T follicular helper cell (primary cell): Measurements from ENCODE around the gene TEDC2.

Experiments used
- DNase-seq: peaks from one replicate; pipeline ENCODE4 v3.0.0-alpha.2; 2020; ENCODE audit warnings: low read depth

Gene TEDC2

DNA sequence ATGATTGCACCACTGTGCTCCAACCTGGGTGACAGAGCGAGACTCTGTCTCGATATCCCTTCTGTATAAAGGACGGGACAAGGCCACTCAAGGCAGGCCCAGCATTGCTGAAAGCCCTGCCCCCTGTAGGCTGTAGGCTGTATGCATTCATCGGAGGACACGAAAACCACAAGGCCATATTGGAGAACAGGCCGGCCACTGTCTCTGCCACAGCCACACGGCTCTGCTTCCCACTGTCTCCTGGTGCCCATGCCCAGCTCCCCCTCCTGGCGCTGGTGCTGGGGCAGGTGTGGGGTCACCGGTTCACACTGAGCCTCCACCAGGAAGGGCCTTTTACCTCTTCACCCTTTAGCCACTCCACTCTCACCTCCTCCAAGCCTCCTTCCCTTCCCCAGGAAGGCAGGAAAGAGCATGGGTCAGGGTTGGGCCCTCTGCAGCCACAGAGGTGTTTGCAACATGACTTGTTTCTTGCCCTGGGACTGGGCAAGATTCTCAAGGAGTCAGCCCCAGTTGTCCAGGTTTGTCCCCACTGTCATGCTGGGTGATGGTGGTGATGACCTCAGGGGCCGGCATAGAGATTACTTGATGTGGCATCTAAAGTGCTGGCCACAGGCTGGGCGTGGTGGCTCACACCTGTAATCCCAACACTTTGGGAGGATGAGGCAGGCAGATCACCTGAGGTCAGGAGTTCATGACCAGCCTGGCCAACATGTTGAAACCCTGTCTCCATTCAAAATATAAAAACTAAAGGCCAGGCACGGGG lies 5.9 kb downstream of the TEDC2 start:
- DNase-seq: no peak

DNA sequence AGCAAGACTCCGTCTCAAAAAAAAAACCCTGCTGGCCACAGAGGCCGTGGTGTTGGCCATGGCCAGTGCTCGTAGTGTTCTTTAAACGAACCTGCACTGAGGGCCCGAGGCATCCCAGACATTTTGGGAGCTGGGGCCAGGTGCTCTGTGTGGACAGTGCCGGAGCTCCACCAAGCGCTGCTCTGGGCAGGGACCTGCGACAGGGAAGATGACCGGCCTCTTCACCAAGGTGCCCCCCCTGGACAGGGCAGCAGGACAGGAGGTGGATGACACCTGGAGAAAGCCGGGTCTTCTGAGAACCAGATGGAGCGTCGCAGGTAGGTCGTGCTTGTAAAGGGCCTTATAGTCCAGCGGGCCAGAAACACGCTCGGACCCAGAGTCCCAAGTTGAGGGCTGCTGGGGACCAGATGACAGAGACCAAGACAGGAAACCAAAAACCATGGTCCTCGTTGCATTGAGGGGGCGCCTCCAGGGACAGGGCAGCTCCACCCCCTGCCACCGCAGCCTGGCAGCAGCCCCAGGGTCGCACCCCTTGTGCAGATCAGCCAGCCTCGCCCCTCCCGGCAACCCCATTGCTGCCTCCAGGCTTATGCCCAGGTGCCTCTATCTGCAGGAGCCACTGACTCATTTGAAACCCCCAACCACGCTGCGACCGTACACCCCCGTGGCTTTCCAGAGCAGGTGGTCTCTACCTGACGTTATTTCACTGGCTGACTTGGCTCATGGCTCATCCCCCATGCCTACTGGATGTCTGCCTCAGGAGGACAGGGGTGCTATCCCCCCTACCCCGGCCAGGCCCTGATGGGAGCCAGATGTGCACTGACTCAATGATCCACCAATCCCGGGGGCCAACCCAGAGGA lies 7.0 kb downstream of the TEDC2 start:
- no peak for DNase-seq

DNA sequence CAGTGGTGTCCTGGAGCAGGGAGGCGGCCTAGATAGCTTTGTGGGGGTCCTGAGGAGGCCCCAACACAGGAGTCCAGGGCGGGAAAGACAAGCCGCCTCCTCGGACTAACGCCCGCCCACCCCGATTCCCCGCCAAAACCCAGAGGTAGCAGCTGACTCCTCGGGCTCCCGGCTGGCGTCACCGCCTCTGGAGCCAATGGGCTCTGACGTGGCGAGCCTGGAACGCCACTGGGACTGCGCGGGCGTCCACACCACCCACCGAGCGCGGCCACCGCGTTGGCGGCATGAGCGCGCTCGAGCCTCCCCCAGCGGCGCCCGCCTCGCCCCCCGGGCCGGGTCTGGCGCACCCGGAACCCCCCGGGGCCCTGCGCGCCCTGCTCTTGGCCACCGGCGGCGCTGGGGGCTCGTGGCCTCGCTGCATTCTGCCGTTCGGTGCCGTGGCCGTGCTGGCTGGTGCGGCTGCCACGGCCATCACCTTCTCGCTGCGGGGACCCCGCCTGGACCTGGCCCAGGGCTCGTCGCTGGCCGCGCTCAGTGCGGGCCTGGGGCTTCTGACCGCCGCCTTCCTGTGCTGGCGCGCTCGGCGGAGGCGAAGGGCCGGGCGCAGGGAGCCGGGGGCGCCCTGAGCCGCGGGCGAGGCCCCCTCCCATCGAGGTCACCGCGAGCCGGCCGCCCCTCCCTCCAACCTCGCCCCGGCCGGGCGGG lies 7.8 kb downstream of the TEDC2 start:
- DNase-seq: no peak

DNA sequence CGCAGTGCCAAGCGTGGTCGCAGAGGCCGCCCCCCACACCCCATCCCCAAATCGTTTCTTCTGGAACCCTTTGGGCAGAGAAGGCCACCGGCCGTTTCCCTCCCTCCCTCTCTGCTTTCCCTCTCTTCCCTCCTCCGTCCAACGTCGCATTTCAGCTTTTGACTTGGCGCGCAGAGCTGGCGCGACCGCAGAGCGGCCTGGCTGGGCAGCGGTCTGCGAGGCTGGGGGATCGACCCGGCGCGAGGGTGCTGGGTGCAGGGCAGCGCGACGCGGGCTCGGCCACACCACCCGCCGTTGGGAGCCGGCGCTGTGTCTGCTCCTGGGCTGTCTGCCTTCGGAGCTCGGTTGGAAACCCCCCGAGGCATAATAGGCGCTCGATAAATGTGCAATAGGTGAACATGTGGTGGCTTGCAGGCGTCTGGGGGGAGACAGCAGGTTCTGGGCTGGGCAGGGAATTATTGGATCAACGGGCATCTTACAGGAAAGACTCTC lies 8.4 kb downstream of the TEDC2 start:
- DNase-seq: no peak

DNA sequence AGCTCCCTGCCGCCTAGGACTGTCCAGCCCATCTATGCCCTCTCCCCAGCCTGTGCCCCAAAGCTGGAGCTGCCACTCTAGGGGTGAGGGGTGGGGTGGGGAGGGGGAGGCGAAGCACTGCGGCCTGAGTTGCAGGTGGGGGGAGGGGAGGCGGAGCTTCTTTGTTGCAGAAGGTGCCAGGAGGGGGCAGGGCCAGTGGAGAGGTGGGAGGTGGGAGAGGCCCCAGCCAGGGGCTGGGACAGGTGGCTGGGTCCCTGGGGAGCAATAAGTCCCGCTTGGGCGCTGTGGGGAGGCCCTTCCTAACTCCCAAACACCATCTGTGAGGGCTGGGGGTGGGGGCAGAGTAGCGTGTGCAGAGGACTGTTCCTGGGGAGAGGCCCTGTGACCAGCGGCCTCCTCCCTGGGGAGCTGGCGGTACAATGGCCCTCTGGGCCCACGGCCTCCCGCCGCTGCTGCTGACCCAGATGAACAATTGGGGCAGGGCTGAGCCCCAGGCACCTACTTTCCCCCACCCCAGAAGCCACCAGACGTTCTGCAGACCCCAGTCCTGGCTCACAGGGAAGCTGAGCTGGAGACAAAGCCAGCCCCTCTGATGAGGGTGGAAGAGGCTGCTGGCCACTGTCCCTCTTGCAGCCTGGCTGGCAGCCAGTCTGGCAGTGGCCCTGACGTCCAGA lies 9.0 kb downstream of the TEDC2 start:
- DNase-seq: no peak

DNA sequence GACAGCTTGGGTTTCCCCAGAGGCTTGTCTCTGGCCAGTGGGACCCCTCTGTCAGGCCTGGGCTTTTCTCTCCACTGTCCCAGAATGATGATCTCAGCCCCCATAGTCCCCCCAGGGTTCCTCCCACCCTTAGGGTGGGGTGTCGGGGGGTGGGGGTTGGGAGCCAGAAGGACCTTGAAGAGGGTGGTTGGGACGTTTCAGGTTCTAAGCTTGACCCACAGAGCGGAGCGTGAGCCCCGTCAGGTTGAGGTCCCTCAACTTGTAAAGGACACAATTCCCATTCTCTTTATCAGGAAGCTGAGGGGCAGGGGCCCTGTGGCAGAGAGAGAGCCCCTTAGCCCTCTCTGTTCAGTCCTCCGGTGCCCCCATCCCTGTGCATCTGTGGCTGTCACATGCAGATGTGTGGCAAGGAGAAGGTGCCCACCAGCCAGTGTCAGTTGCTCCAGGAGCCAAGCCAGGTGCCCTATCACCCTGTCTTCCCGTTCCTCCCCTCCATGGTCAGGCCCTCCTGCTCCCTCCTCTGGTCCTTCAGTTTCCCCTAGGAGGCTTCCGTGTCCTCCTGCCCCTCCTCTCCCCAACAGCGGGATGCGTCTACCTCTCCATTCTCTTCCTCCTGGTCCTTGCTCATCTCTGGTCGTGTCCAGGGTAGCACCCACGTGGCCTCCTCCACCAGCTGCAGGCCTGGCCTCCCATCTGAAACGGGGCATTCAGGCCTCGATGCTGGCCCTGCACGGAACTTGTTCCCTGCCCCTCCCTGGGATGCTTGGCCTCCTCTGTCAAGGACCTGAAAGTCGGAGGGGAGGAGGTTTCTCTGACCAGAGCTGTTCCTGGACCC lies 9.7 kb downstream of the TEDC2 start:
- DNase-seq: no peak

DNA sequence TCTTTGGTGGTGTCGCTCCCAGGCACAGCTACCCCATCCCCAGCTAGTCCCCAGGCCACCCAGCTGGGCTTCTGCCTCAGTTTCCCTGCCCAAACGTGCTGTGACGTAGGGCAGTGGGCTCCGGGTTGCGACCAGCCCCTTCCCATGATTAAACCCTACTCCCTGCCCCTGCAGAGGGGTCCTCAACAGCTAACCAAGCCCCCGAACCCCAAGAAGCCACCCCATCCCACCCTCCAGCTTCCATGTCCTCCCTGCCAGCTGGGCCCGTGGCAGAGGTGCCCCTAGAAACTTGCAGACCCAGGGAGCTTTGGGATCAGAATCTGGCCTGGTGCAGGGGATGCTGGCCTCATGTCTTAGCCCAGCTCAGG lies 10.3 kb downstream of the TEDC2 start:
- no peak for DNase-seq

DNA sequence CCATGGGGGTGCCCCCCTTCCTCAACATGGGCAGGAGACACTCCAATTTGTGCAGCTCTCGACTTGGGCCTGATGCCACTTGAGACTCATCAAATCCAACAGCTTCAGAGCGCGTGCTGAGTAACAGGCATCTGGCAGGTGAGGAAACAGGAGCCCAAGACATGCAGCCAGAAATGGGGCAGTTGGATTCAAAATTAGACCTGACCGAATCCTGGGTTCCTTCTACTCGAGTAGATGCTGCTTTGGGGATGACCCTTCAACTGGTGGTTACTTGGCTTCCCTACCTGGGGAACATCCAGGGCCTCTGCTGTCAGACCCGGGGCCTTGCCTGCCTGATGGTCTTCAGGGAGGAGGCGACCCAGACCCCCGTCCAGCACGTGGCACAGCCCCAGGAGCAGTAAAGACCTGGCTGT lies 10.7 kb downstream of the TEDC2 start:
- no peak for DNase-seq

DNA sequence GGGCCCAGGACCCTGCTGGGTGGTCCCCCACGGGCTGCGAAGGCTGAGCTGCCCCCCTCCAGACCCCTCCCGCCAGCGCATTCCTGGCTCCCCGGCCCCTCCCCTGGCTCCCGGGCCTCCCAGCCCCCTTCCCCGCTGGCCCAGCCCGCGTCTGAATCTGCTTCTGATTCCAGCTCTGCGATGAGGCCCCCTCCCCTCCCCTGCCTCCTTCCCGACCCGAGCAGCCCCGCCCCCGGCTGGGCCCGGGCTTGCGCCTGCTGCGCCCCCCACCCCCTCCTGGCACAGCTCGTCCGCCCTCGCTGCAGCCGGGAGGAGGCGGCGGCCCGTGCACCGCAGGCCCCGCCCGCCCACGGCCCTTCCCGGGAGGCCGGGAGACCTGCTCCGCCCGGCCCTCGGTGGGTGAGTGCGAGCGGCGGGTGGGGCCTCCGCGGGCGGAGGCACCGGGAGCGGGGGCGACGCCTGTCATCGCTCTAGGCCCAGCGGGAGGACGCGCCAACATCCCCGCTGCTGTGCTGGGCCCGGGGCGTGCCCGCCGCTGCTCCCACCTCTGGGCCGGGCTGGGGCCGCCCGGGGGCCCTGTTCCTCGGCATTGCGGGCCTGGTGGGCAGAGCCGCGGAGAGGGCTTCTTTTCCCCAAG lies 11.2 kb downstream of the TEDC2 start, which contains the start of gene NTN3:
Gene NTN3, plus strand, starts transcription at position 282 of the 637 bp plus-strand sequence. CDS start 405 bp downstream, outside the sequence.
- no peak for DNase-seq

DNA sequence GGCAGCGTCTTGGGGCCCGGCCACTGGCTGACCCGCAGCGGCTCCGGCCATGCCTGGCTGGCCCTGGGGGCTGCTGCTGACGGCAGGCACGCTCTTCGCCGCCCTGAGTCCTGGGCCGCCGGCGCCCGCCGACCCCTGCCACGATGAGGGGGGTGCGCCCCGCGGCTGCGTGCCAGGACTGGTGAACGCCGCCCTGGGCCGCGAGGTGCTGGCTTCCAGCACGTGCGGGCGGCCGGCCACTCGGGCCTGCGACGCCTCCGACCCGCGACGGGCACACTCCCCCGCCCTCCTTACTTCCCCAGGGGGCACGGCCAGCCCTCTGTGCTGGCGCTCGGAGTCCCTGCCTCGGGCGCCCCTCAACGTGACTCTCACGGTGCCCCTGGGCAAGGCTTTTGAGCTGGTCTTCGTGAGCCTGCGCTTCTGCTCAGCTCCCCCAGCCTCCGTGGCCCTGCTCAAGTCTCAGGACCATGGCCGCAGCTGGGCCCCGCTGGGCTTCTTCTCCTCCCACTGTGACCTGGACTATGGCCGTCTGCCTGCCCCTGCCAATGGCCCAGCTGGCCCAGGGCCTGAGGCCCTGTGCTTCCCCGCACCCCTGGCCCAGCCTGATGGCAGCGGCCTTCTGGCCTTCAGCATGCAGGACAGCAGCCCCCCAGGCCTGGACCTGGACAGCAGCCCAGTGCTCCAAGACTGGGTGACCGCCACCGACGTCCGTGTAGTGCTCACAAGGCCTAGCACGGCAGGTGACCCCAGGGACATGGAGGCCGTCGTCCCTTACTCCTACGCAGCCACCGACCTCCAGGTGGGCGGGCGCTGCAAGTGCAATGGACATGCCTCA lies 12.0 kb downstream of the TEDC2 start:
- no peak for DNase-seq

DNA sequence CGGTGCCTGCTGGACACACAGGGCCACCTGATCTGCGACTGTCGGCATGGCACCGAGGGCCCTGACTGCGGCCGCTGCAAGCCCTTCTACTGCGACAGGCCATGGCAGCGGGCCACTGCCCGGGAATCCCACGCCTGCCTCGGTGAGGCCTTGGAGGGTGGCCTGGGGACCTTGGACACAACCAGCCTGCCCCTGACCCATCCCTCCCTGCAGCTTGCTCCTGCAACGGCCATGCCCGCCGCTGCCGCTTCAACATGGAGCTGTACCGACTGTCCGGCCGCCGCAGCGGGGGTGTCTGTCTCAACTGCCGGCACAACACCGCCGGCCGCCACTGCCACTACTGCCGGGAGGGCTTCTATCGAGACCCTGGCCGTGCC lies 12.6 kb downstream of the TEDC2 start:
- DNase-seq: no peak

DNA sequence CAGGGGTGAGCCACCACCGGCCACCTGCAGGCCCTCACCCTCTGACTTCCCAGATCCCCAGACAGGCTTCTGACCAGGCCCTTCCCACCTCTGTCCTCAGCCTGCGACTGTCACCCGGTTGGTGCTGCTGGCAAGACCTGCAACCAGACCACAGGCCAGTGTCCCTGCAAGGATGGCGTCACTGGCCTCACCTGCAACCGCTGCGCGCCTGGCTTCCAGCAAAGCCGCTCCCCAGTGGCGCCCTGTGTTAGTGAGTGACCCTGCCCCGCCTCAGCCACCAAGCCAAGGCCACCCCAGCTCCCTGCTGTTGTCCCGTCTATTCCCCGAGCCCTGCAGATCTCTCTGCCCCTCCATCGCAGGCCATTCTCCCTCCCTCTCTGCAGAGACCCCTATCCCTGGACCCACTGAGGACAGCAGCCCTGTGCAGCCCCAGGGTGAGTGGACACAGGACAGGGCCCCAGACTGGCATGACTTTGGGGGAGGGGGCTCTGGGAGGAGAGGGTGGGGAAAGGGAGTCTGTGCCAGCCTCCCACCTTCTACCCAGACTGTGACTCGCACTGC lies 13.1 kb downstream of the TEDC2 start:
- DNase-seq: no peak

DNA sequence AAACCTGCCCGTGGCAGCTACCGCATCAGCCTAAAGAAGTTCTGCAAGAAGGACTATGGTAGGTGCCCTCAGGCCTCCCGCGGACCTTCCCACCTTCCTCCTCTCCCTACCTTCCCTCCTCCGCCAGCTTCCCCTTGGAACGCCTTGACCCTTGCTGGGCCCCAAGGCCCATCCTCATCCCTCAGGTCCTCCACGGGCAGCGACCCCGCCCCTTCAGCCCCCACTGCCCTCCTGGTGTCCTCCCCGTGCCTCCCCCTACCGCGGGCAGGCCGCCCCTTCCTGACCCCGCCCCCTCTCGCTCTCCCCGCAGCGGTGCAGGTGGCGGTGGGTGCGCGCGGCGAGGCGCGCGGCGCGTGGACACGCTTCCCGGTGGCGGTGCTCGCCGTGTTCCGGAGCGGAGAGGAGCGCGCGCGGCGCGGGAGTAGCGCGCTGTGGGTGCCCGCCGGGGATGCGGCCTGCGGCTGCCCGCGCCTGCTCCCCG lies 13.6 kb downstream of the TEDC2 start:
- no peak for DNase-seq

DNA sequence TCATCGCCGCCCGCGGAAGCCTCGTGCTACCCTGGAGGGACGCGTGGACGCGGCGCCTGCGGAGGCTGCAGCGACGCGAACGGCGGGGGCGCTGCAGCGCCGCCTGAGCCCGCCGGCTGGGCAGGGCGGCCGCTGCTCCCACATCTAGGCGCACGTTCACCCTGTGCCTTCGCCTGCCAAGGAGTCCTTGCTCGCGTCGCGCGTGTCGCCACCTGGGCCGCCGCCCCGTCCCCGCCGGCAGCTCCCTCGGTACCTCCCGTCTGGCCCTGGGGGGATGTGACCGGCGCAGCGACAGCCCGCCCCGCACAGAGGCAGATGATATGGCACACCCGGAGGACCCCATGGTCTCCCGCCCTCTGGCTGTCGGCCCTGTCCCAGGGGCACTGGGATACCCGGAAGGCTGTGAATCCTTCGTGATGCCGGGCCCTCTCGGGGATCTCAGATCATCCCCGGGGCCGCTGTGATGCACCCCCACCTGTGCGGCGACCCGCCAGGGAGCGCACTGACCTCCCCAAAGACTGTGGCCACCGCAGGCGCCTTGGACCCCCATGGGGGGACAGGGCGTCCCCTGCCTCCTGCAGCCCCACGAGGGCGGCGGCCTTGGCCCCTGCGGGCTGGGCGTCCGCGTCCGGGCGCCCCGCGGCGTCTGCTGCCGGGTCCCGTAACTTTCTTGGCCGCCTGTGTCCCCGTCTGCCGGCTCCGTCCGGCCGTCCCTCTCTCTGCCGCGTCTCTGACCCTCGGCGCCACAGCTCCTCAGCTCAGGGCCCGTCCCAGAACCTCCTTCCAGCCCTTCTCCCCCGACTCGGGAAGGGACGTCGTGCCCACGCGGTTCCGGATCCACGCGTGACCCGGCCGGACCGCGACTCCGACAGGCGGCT lies 14.3 kb downstream of the TEDC2 start:
- DNase-seq: peak; percentile 50

DNA sequence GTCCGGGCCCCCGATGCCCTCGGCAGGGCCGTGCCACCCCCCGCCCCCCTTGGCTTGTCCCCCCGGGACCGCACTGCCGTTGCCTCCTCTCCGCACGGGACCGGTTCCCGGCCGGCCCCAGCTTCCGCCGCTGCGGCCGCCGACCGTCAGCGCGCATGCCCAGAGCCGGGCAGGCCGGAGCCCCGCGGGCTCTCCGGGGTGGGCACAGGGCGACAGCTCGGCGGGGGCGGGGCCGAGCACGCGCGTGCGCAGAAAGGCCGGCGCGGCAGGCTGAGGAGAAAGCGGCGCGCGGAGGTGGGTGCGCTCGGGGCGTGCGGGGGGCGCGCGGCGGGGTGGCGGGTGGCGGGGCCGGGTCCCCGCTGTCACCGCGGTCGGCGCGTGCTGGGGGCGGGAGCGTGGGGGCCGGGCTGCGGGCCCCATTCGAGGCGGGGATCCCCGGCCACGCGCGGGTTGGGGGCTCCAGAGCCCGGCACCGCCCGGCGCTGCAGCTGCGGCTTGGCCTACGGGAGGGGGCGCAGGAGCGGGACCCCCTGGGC lies 15.0 kb downstream of the TEDC2 start, which contains the start of gene TBC1D24:
Gene TBC1D24, plus strand, starts transcription at position 251 of the 536 bp plus-strand sequence. CDS start 21,022 bp downstream, outside the sequence.
- peak; percentile 53 for DNase-seq

DNA sequence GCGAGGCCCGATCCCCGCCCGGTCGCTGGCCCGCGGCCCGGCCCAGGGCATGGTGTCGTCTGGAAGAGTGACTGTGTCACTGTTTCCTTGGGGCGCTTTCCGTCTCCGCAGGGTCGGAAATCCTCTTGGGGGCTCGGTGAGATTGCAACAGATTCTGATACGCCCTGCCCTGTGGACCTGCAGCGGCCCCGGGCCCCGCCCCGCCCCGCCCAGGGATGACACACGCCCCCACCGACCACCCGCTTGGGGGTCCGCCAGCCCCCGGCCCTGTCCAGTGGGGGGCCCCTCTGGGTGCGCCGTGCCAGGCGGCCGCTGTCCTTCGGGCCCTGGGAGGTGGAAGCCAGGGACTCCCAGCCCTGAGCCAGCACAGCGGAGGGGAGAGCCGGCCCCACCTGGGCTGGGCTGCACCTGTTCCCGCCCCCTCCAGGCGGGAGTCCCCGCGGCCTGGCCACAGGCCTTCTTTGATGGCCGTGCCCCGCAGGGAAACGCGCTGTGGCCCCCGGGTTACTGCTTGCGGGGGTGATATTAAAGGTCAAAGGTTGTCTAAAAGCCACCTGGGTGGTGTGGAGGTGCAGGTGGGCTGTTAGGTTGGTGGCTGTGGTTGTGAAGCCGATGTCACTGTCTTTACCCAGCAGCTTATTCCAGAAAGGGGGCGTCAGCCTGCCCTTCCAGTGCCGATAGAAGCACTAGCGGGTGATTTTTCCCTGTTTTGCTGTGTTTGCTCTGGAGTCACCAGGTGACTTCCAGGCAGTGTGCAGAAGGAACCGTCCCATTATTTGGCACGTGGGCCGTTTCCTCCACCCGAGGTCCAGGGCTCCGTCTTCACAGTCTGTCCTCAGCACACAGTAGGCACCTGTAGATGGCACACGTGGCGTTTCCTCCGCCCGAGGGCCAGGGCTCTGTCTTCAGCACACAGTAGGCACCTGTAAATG lies 15.8 kb downstream of the TEDC2 start:
- DNase-seq: no peak
